Measurements from ENCODE around the gene AK8. TPM values are rescaled to one million over a fixed set of nuclear protein-coding genes. Genes with fewer than 3 reads are reported as not detected.

The AK8 gene
- total RNA-seq, 2 experiments from 2014 or later = 0.63 TPM; not detected in 1

- no peak for DNase-seq
- CTCF ChIA-PET = no interaction called here
- H3K9me3 Mint-ChIP-seq (ENCODE audit: low read depth) = no peaks in the 10 kb centered on the region
- H3K27me3 Mint-ChIP-seq = peaks cover 43% of the 10 kb centered on the region
- no peaks in the 10 kb centered on the region for H3K4me1 Mint-ChIP-seq
- H3K36me3 Mint-ChIP-seq = no peaks in the 10 kb centered on the region
- no peak overlapping the region for H3K4me3 Mint-ChIP-seq
- H3K27ac Mint-ChIP-seq = no peak overlapping the region
- ATAC-seq = no peak
Observed at GRCh38 chr9:132739710-132740310, 138.3 kb downstream of the AK8 start.

GRCh38 chr9:132733260-132733815 lies 144.7 kb downstream of the AK8 start:
- no peaks in the 10 kb centered on the region for H3K4me1 Mint-ChIP-seq
- CTCF ChIA-PET = no interaction called here
- ATAC-seq = no peak
- no peaks in the 10 kb centered on the region for H3K9me3 Mint-ChIP-seq (ENCODE audit: low read depth)
- H3K27me3 Mint-ChIP-seq = peaks cover 35% of the 10 kb centered on the region
- no peak overlapping the region for H3K4me3 Mint-ChIP-seq
- DNase-seq = no peak
- no peak overlapping the region for H3K27ac Mint-ChIP-seq
- H3K36me3 Mint-ChIP-seq = no peaks in the 10 kb centered on the region

GRCh38 chr9:132732326-132733259 lies 145.5 kb downstream of the AK8 start:
- Mint-ChIP-seq H3K27me3 (peaks cover 36% of the 10 kb centered on the region), H3K9me3 (ENCODE audit: low read depth) (no peaks in the 10 kb centered on the region), H3K27ac (no peak overlapping the region), H3K4me1 (no peaks in the 10 kb centered on the region), H3K4me3 (no peak overlapping the region), H3K36me3 (no peaks in the 10 kb centered on the region)
- CTCF ChIA-PET = no interaction called here
- no peak for DNase-seq
- ATAC-seq = no peak

GRCh38 chr9:132731230-132731629 lies 146.9 kb downstream of the AK8 start:
- ATAC-seq (no peak), DNase-seq (no peak)
- Mint-ChIP-seq H3K36me3 (no peaks in the 10 kb centered on the region), H3K27me3 (peaks cover 34% of the 10 kb centered on the region), H3K4me3 (no peak overlapping the region), H3K4me1 (no peaks in the 10 kb centered on the region), H3K9me3 (ENCODE audit: low read depth) (no peaks in the 10 kb centered on the region), H3K27ac (no peak overlapping the region)
- CTCF ChIA-PET = no interaction called here

- DNase-seq (no peak), ATAC-seq (no peak)
- peaks cover 34% of the 10 kb centered on the region for H3K27me3 Mint-ChIP-seq
- no peaks in the 10 kb centered on the region for H3K4me1 Mint-ChIP-seq
- H3K4me3 Mint-ChIP-seq = no peak overlapping the region
- H3K9me3 Mint-ChIP-seq (ENCODE audit: low read depth) = no peaks in the 10 kb centered on the region
- H3K36me3 Mint-ChIP-seq = no peaks in the 10 kb centered on the region
- CTCF ChIA-PET = no interaction called here
- H3K27ac Mint-ChIP-seq = no peak overlapping the region
Observed at GRCh38 chr9:132730054-132731033, 147.7 kb downstream of the AK8 start.

- CTCF ChIA-PET = no interaction called here
- Mint-ChIP-seq H3K36me3 (no peaks in the 10 kb centered on the region), H3K4me3 (no peak overlapping the region), H3K4me1 (no peaks in the 10 kb centered on the region), H3K27ac (no peak overlapping the region), H3K27me3 (peaks cover 34% of the 10 kb centered on the region), H3K9me3 (ENCODE audit: low read depth) (no peaks in the 10 kb centered on the region)
- DNase-seq (no peak), ATAC-seq (no peak)
Observed at GRCh38 chr9:132729235-132729890, 148.7 kb downstream of the AK8 start.

- ATAC-seq = no peak
- H3K27ac Mint-ChIP-seq = no peak overlapping the region
- no peaks in the 10 kb centered on the region for H3K9me3 Mint-ChIP-seq (ENCODE audit: low read depth)
- CTCF ChIA-PET = no interaction called here
- no peak overlapping the region for H3K4me3 Mint-ChIP-seq
- H3K36me3 Mint-ChIP-seq = no peaks in the 10 kb centered on the region
- no peak for DNase-seq
- peaks cover 34% of the 10 kb centered on the region for H3K27me3 Mint-ChIP-seq
- H3K4me1 Mint-ChIP-seq = no peaks in the 10 kb centered on the region
Observed at GRCh38 chr9:132728497-132728896, 149.6 kb downstream of the AK8 start.

- CTCF ChIA-PET = no interaction called here
- Mint-ChIP-seq H3K27ac (no peak overlapping the region), H3K36me3 (no peaks in the 10 kb centered on the region), H3K27me3 (peaks cover 33% of the 10 kb centered on the region), H3K4me3 (no peak overlapping the region), H3K4me1 (no peaks in the 10 kb centered on the region), H3K9me3 (ENCODE audit: low read depth) (no peaks in the 10 kb centered on the region)
- DNase-seq = no peak
- ATAC-seq = no peak
Observed at GRCh38 chr9:132728071-132728470, 150.0 kb downstream of the AK8 start.

GRCh38 chr9:132726576-132727130 lies 151.4 kb downstream of the AK8 start:
- CTCF ChIA-PET = no interaction called here
- H3K27me3 Mint-ChIP-seq = peaks cover 24% of the 10 kb centered on the region
- no peaks in the 10 kb centered on the region for H3K9me3 Mint-ChIP-seq (ENCODE audit: low read depth)
- H3K4me1 Mint-ChIP-seq = no peaks in the 10 kb centered on the region
- H3K27ac Mint-ChIP-seq = no peak overlapping the region
- no peak for DNase-seq
- no peak overlapping the region for H3K4me3 Mint-ChIP-seq
- no peaks in the 10 kb centered on the region for H3K36me3 Mint-ChIP-seq
- no peak for ATAC-seq

GRCh38 chr9:132725306-132725705 lies 152.8 kb downstream of the AK8 start:
- H3K9me3 Mint-ChIP-seq (ENCODE audit: low read depth) = no peaks in the 10 kb centered on the region
- H3K36me3 Mint-ChIP-seq = no peaks in the 10 kb centered on the region
- no peak for ATAC-seq

GRCh38 chr9:132723809-132724208 lies 154.3 kb downstream of the AK8 start:
- Mint-ChIP-seq H3K27me3 (peaks cover 19% of the 10 kb centered on the region), H3K4me1 (no peaks in the 10 kb centered on the region), H3K36me3 (no peaks in the 10 kb centered on the region), H3K27ac (no peak overlapping the region), H3K4me3 (no peak overlapping the region), H3K9me3 (ENCODE audit: low read depth) (no peaks in the 10 kb centered on the region)
- no peak for DNase-seq
- no peak for ATAC-seq
- CTCF ChIA-PET = no interaction called here

More at GRCh38 chr9:132725306-132725705, 152.8 kb downstream of the AK8 start:
- CTCF ChIA-PET = no interaction called here
- no peak overlapping the region for H3K4me3 Mint-ChIP-seq
- no peaks in the 10 kb centered on the region for H3K4me1 Mint-ChIP-seq
- DNase-seq = no peak
- peaks cover 20% of the 10 kb centered on the region for H3K27me3 Mint-ChIP-seq
- H3K27ac Mint-ChIP-seq = no peak overlapping the region

- peaks cover 23% of the 10 kb centered on the region for H3K27me3 Mint-ChIP-seq
- no peak overlapping the region for H3K4me3 Mint-ChIP-seq
- DNase-seq = no peak
- no peaks in the 10 kb centered on the region for H3K36me3 Mint-ChIP-seq
- H3K9me3 Mint-ChIP-seq (ENCODE audit: low read depth) = no peaks in the 10 kb centered on the region
- H3K27ac Mint-ChIP-seq = no peak overlapping the region
- H3K4me1 Mint-ChIP-seq = no peaks in the 10 kb centered on the region
- ATAC-seq = no peak
- CTCF ChIA-PET = no interaction called here
Observed at GRCh38 chr9:132722564-132723065, 155.5 kb downstream of the AK8 start.
